AML-193 (cell line): ENCODE data around the gene ZNF93.
"Not testable (repeated sequence)": the region's sequence is repeated elsewhere in the genome, so short reads cannot be mapped to it uniquely, and the experiment has no call there.

Experiments used
- DNase-seq, 2 experiments: peaks; one replicate each; lab custom pipeline; 2025; lab: John Stamatoyannopoulos, UW

Gene ZNF93

GRCh38 chr19:19900729-19901444 lies at the start of gene ZNF93:
ZNF93 (plus strand) TSS chr19:19900946; CDS start chr19:19901089, 143 bp downstream.
- peak; percentile 93 to 95 for DNase-seq

- DNase-seq = not testable (repeated sequence)
Measured at GRCh38 chr19:19851740-19852139, 49.0 kb upstream of the ZNF93 start.

- no peak for DNase-seq
Measured at GRCh38 chr19:19858751-19859150, 42.0 kb upstream of the ZNF93 start.

GRCh38 chr19:19860756-19861390 lies 39.9 kb upstream of the ZNF93 start:
- DNase-seq = no peak

GRCh38 chr19:19865750-19866610 lies 34.8 kb upstream of the ZNF93 start, which contains the start of gene ZNF253:
ZNF253 (plus strand) TSS chr19:19865882; CDS start chr19:19865997, 115 bp downstream.
- DNase-seq = peak; percentile 93 to 94

- peak; percentile 21 to 46 for DNase-seq
Measured at GRCh38 chr19:19866611-19867248, 34.0 kb upstream of the ZNF93 start.

- not testable (repeated sequence) for DNase-seq
Measured at GRCh38 chr19:19870086-19870485, 30.7 kb upstream of the ZNF93 start.

- DNase-seq = no peak
Measured at GRCh38 chr19:19871932-19872331, 28.8 kb upstream of the ZNF93 start.

GRCh38 chr19:19873381-19873780 lies 27.4 kb upstream of the ZNF93 start:
- no peak for DNase-seq

- no peak for DNase-seq
Measured at GRCh38 chr19:19877724-19878123, 23.0 kb upstream of the ZNF93 start.

GRCh38 chr19:19884583-19884982 lies 16.2 kb upstream of the ZNF93 start:
- DNase-seq = no peak

GRCh38 chr19:19892055-19892941 lies 8.4 kb upstream of the ZNF93 start:
- not testable (repeated sequence) for DNase-seq

- peak; percentile 22 to 73 for DNase-seq
Measured at GRCh38 chr19:19900139-19900728, 512 bp upstream of the ZNF93 start.

GRCh38 chr19:19907551-19907950 lies 6.8 kb downstream of the ZNF93 start:
- DNase-seq = not testable (repeated sequence)

- DNase-seq = no peak
Measured at GRCh38 chr19:19909654-19910053, 8.9 kb downstream of the ZNF93 start.

- no peak for DNase-seq
Measured at GRCh38 chr19:19911150-19911549, 10.4 kb downstream of the ZNF93 start.

GRCh38 chr19:19914596-19914995 lies 13.8 kb downstream of the ZNF93 start:
- no peak for DNase-seq

- DNase-seq = peak; percentile 1 to 9
Measured at GRCh38 chr19:19930417-19930816, 29.7 kb downstream of the ZNF93 start.

GRCh38 chr19:19933432-19934314 lies 32.9 kb downstream of the ZNF93 start:
- DNase-seq = not testable (repeated sequence)
